ENCODE data around the gene ALPL. TPM values are rescaled to one million over a fixed set of nuclear protein-coding genes. Genes with fewer than 3 reads are reported as not detected.
A peak's percentile ranks its signal among the peaks of the same experiment; 100 is the strongest.

ALPL gene
- polyA plus RNA-seq, 2 donors, result 2.4 to 2.7 TPM

DNA sequence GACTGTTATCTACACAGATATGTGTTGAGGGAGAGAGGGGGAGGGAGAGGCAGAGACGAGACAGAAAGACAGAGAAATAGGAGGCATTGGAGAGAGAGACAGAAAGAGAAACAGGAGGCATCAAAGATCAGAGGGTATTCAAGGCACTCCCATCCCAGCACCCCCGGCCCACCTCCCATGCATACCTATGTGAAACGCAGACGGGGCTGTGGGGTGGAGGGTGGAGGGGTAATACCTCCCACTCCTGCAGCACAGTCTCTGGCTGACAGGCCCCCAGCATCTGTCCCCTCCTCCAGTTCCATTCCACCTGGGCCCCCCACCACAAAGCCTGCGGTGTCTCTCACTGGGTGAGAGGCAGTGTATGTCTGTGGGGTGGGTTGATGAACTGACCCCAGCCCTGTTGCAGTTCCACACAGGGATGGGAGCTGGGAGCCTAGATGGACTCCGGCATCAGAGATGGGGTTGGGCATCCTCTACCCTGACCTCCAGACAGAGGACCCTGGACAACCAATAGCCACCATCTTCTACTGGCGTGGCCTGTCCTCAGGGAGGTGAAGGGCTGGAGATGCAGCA, 110.2 kb downstream of the ALPL start:
- no peak overlapping the region for H3K4me3 ChIP-seq (ENCODE audit: low read depth in 1 of 2, low read length in 2 of 2)
- no peaks in the 10 kb centered on the region for H3K9me3 ChIP-seq (ENCODE audit: control insufficient read depth in 2 of 2, insufficient read depth in 1 of 2, low read depth in 1 of 2, low read length in 1 of 2)
- 67 to 74% methylated on average over 5 to 7 of the region's 7 CpGs for WGBS, 2 donors
- peaks cover 0 to 25% of the 10 kb centered on the region in 2 donors for H3K4me1 ChIP-seq (ENCODE audit: control insufficient read depth in 2 of 2, insufficient read depth in 2 of 2, low read length in 1 of 2)
- H3K36me3 ChIP-seq (ENCODE audit: control insufficient read depth in 2 of 2, insufficient read depth in 2 of 2, low read length in 1 of 2), result no peaks in the 10 kb centered on the region
- no peak overlapping the region for H3K27ac ChIP-seq (ENCODE audit: low read depth in 2 of 2, low read length in 1 of 2)
- no peaks in the 10 kb centered on the region for H3K27me3 ChIP-seq (ENCODE audit: control insufficient read depth in 1 of 2, insufficient read depth in 2 of 2, low read length in 2 of 2)

DNA sequence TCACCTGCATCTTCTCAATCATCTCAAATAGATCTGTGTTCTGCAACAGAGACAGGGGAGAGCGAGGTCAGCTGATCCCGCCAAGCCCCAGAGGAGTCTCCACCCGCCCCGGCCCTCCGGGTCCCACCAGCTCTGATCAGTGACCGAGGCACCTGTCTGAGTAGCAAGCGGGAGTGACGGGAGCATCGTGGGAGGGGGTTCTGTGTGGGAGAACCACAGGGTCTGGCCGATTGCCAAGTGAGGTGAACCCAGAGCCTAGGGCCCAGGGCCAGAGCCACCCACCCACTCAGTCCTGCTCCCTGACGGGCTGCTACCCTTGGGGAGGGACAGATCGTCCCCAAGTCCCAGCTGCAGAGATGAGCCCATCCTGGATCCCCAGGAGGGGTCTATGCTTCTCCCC, 110.8 kb downstream of the ALPL start:
- Histone ChIP-seq H3K27ac (ENCODE audit: low read depth in 2 of 2, low read length in 1 of 2) (no peak overlapping the region), H3K4me3 (ENCODE audit: low read depth in 1 of 2, low read length in 2 of 2) (no peak overlapping the region), H3K27me3 (ENCODE audit: control insufficient read depth in 1 of 2, insufficient read depth in 2 of 2, low read length in 2 of 2) (no peaks in the 10 kb centered on the region), H3K4me1 (ENCODE audit: control insufficient read depth in 2 of 2, insufficient read depth in 2 of 2, low read length in 1 of 2) (peaks cover 0 to 22% of the 10 kb centered on the region in 2 donors), H3K36me3 (ENCODE audit: control insufficient read depth in 2 of 2, insufficient read depth in 2 of 2, low read length in 1 of 2) (no peaks in the 10 kb centered on the region), H3K9me3 (ENCODE audit: control insufficient read depth in 2 of 2, insufficient read depth in 1 of 2, low read depth in 1 of 2, low read length in 1 of 2) (no peaks in the 10 kb centered on the region)
- 60 to 65% methylated on average over 12 of the region's 12 CpGs for WGBS, 2 donors

DNA sequence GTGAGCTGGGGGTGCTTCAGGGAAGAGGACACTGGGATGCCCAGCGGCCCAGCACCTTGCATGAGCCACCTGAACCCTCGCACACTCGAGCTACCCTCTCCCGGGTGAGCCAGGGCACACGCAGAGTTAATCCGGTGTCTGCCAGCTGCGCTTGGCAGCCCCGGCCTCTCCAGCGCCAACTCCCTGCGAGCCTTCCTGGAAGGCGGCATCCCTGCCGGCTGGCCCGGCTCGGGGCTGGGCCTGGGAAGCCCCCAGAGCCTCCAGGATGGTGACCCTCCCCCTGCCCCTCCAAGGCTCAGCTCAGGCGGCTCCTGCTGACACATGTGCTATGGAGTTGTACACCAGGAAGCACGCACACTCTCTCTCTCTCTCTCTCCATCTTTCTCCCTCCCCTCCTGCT, 111.3 kb downstream of the ALPL start:
- WGBS, 2 donors, result 15 to 30% methylated on average over 13 to 16 of the region's 16 CpGs
- Histone ChIP-seq H3K4me3 (ENCODE audit: low read depth in 1 of 2, low read length in 2 of 2) (no peak overlapping the region), H3K9me3 (ENCODE audit: control insufficient read depth in 2 of 2, insufficient read depth in 1 of 2, low read depth in 1 of 2, low read length in 1 of 2) (no peaks in the 10 kb centered on the region), H3K27ac (ENCODE audit: low read depth in 2 of 2, low read length in 1 of 2) (no peak overlapping the region), H3K36me3 (ENCODE audit: control insufficient read depth in 2 of 2, insufficient read depth in 2 of 2, low read length in 1 of 2) (no peaks in the 10 kb centered on the region), H3K27me3 (ENCODE audit: control insufficient read depth in 1 of 2, insufficient read depth in 2 of 2, low read length in 2 of 2) (no peaks in the 10 kb centered on the region), H3K4me1 (ENCODE audit: control insufficient read depth in 2 of 2, insufficient read depth in 2 of 2, low read length in 1 of 2) (peaks cover 0 to 20% of the 10 kb centered on the region in 2 donors)

DNA sequence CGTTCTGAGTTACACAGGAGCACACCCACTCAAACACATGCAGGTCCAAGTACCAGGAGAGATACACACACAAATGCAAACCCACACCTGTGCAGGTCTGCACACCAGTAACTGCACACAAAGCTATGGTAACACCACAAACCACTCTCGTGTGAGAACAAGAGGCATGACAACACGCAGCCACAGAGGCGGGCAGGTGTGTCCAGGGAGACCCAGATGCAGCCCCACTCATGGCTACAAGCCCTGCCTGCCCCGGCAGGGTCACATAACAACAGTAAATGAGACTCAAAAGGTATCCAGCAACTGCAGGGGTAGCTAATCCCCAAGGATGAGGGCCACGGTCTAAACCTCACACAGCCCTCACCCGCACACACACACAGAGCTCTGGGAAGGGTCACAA, 111.8 kb downstream of the ALPL start:
- peaks cover 0 to 19% of the 10 kb centered on the region in 2 donors for H3K4me1 ChIP-seq (ENCODE audit: control insufficient read depth in 2 of 2, insufficient read depth in 2 of 2, low read length in 1 of 2)
- H3K4me3 ChIP-seq (ENCODE audit: low read depth in 1 of 2, low read length in 2 of 2), result no peak overlapping the region
- H3K27me3 ChIP-seq (ENCODE audit: control insufficient read depth in 1 of 2, insufficient read depth in 2 of 2, low read length in 2 of 2), result no peaks in the 10 kb centered on the region

DNA sequence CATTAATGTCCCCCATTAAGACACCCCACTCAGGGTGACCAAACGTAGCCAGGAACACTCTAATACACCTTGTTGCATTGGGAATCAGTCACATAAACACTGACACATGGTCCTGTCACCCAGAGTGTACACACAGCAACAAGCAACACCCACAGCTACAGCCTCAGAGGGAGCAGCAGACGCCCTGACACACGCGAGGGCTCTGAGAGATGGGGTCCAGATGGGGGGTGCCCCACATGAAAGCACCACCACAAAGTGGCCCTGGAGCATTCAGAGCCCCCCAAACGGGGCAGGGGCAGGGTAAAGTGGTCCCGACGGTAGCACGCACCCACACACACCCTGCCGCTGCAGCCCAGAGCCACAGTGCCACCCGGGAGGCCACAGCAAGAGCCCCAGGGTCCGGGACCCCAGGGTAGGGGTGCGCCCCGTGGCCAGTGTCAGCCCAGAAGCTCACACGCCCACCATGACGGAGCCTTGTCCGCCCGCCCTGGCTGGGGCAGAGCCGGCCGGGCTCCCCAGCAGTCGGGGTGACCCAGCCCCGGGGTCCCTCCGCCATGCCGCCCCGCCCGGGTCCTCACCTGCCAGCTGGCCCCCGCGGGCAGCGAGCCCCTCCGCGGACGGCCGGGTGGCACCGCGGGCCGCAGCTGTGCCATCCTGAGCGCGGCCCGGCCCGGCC, 112.7 kb downstream of the ALPL start:
- Histone ChIP-seq H3K27me3 (ENCODE audit: control insufficient read depth in 1 of 2, insufficient read depth in 2 of 2, low read length in 2 of 2) (no peaks in the 10 kb centered on the region), H3K4me1 (ENCODE audit: control insufficient read depth in 2 of 2, insufficient read depth in 2 of 2, low read length in 1 of 2) (peaks cover 3 to 26% of the 10 kb centered on the region in 2 donors), H3K4me3 (ENCODE audit: low read depth in 1 of 2, low read length in 2 of 2) (peak overlapping the region; percentile 53 to 58), H3K36me3 (ENCODE audit: control insufficient read depth in 2 of 2, insufficient read depth in 2 of 2, low read length in 1 of 2) (no peaks in the 10 kb centered on the region), H3K27ac (ENCODE audit: low read depth in 2 of 2, low read length in 1 of 2) (peak overlapping the region in 1 of 2 donors; percentile 0), H3K9me3 (ENCODE audit: control insufficient read depth in 2 of 2, insufficient read depth in 1 of 2, low read depth in 1 of 2, low read length in 1 of 2) (no peaks in the 10 kb centered on the region)
- WGBS, 2 donors, result 20 to 26% methylated on average over 30 to 39 of the region's 39 CpGs

More for the DNA sequence above, 111.8 kb downstream of the ALPL start:
- Histone ChIP-seq H3K36me3 (ENCODE audit: control insufficient read depth in 2 of 2, insufficient read depth in 2 of 2, low read length in 1 of 2) (no peaks in the 10 kb centered on the region), H3K9me3 (ENCODE audit: control insufficient read depth in 2 of 2, insufficient read depth in 1 of 2, low read depth in 1 of 2, low read length in 1 of 2) (no peaks in the 10 kb centered on the region), H3K27ac (ENCODE audit: low read depth in 2 of 2, low read length in 1 of 2) (no peak overlapping the region)
- WGBS, 2 donors, result 56 to 72% methylated on average over 7 of the region's 7 CpGs

DNA sequence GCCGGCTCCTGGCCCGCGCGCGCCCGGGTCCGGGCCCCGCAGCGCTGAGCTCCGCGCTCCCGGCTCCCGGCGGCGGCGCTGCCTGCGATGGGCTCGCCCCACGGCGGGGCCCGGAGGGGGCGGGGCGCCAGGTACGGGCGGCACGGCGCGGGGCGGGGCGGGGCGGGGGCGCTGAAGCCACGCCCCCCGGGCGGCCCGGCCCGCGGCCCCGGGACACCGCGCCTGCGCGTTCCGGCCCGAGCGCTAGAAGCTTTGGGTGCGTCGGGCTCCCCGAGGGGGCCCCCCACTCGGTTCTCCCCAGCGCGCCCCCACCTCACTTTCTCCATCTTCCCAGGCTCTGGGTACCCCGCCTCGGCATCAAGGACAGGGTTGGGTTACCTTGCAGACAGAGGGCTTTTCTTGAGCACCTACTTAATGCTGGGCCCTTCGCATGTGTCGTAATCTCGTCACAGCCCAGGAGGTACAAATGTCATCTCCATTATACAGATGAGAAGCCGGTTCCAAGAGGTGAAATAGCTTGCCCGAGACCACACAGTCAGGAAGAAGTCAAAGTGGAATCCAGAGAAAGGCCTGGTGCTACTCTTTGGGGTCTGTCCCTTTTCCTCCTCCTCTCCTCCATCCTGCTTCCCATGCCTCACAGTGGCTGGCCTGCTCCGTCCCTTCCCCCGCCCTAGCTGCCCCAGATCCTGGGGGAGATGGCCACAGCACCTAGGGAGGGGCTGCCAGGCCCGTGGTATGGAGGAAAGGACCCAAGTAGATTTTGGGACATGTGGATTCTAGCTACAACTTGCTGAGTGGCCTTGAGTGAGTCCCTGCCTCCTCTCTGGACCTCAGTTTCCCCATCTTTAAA, 113.5 kb downstream of the ALPL start:
- Histone ChIP-seq H3K9me3 (ENCODE audit: control insufficient read depth in 2 of 2, insufficient read depth in 1 of 2, low read depth in 1 of 2, low read length in 1 of 2) (no peaks in the 10 kb centered on the region), H3K27ac (ENCODE audit: low read depth in 2 of 2, low read length in 1 of 2) (peak overlapping the region; percentile 8 to 39), H3K4me1 (ENCODE audit: control insufficient read depth in 2 of 2, insufficient read depth in 2 of 2, low read length in 1 of 2) (peaks cover 3 to 27% of the 10 kb centered on the region in 2 donors), H3K36me3 (ENCODE audit: control insufficient read depth in 2 of 2, insufficient read depth in 2 of 2, low read length in 1 of 2) (no peaks in the 10 kb centered on the region), H3K27me3 (ENCODE audit: control insufficient read depth in 1 of 2, insufficient read depth in 2 of 2, low read length in 2 of 2) (no peaks in the 10 kb centered on the region), H3K4me3 (ENCODE audit: low read depth in 1 of 2, low read length in 2 of 2) (peak overlapping the region; percentile 53 to 58)
- WGBS, 2 donors, result 10 to 18% methylated on average over 17 to 62 of the region's 62 CpGs

DNA sequence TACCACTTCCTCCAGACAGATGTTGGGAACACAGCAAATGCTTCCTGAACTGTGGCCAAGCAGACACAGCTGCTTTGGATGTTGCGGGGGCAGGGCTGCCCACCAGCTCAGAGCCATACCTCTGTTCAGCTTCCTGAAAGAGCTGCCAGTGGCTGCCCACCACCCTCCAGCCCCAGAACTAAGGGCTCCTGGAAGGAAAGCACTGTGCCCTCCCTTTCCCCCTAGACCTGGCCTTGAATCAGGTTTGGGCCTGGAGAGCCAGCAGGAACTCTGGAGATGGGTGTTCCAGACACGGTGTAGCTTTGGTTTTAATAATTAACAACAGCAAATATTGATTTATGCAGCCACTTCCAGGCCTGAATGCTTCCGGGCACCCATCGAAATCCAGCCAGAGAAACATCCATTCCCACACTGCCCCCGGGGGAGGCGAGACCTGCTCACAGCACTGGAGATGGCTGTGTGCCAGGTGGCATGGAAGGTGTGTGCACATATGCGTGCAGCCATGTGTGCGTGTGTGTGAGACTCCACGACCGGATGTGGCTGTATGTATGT, 114.3 kb downstream of the ALPL start:
- Histone ChIP-seq H3K27me3 (ENCODE audit: control insufficient read depth in 1 of 2, insufficient read depth in 2 of 2, low read length in 2 of 2) (no peaks in the 10 kb centered on the region), H3K36me3 (ENCODE audit: control insufficient read depth in 2 of 2, insufficient read depth in 2 of 2, low read length in 1 of 2) (no peaks in the 10 kb centered on the region), H3K9me3 (ENCODE audit: control insufficient read depth in 2 of 2, insufficient read depth in 1 of 2, low read depth in 1 of 2, low read length in 1 of 2) (no peaks in the 10 kb centered on the region), H3K27ac (ENCODE audit: low read depth in 2 of 2, low read length in 1 of 2) (peak overlapping the region in 1 of 2 donors; percentile 11), H3K4me3 (ENCODE audit: low read depth in 1 of 2, low read length in 2 of 2) (no peak overlapping the region), H3K4me1 (ENCODE audit: control insufficient read depth in 2 of 2, insufficient read depth in 2 of 2, low read length in 1 of 2) (peaks cover 3 to 26% of the 10 kb centered on the region in 2 donors)
- WGBS, 2 donors, result 50 to 52% methylated on average over 10 of the region's 10 CpGs

DNA sequence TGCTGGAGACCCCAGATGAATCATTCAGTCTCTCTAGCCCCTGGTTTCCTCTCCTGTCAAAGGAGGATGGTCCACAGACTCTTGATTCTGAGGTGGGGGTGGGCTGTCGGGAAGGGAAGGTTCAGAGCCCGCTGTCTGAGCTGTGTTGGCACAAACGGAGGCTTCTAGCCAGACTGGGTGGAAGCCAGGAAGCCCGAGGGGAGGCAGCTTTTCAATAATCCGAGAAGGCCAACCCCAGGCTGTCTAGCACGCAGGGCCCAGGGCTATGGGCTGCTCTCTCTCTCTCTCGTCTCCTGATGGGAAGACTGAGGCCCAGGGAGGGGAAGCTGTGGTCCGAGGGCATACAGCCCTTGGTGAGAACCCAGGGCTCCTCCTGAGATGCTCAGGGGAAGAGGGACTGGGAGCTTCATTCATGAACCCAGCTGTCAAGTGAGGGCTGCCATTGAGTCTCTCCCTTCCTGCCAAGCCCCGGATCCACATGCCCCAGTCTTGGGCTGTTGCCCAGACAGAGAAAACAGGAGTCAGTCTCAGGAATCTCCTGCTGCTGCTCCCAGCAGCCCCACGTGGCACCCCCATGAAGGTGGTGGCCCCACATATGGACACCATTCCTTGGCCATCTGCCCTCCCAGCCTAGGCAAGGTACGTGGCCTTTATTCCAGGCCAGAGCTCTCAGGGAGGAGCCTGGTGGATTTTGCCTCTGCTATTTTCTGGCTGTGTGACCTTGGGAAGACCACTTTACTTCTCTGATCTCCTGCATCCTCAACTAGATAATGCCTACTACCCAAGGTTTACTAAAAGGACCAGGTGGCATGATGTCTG, 115.6 kb downstream of the ALPL start:
- no peak overlapping the region for H3K27ac ChIP-seq (ENCODE audit: low read depth in 2 of 2, low read length in 1 of 2)
- H3K4me1 ChIP-seq (ENCODE audit: control insufficient read depth in 2 of 2, insufficient read depth in 2 of 2, low read length in 1 of 2), result peaks cover 3 to 26% of the 10 kb centered on the region in 2 donors
- H3K27me3 ChIP-seq (ENCODE audit: control insufficient read depth in 1 of 2, insufficient read depth in 2 of 2, low read length in 2 of 2), result no peaks in the 10 kb centered on the region
- no peaks in the 10 kb centered on the region for H3K36me3 ChIP-seq (ENCODE audit: control insufficient read depth in 2 of 2, insufficient read depth in 2 of 2, low read length in 1 of 2)
- no peak overlapping the region for H3K4me3 ChIP-seq (ENCODE audit: low read depth in 1 of 2, low read length in 2 of 2)
- no peaks in the 10 kb centered on the region for H3K9me3 ChIP-seq (ENCODE audit: control insufficient read depth in 2 of 2, insufficient read depth in 1 of 2, low read depth in 1 of 2, low read length in 1 of 2)
- WGBS, 2 donors, result 58 to 59% methylated on average over 11 of the region's 11 CpGs

Measured in esophagus (tissue), 2 donors.